Left lung (tissue), 10 donors: ENCODE results near the gene GBX1. TPM values are rescaled to one million over a fixed set of nuclear protein-coding genes. Genes with fewer than 3 reads are reported as not detected.

ENCODE experiments used
- ATAC-seq: fragments of 200-7000 bp; cut with Tn5 transposase; one replicate; pipeline ENCODE4 v1.9.1; 2020; ENCODE audit warnings: moderate library complexity
- DNase-seq, 4 donors: peaks; one replicate each; pipeline ENCODE4 v3.0.0-alpha.2; 2013 to 2020
- H3K27ac ChIP-seq, 2 donors: fragments of 200-600 bp; sonication (generic) in 1 of 2; one replicate each; pipeline versions ENCODE4 v1.5.0 to v1.8.0; 2020 to 2021
- H3K27me3 ChIP-seq, 2 donors: fragments of 200-600 bp; sonication (generic) in 1 of 2; one replicate each; pipeline versions ENCODE4 v1.5.0 to v1.8.0; 2020 to 2021
- H3K36me3 ChIP-seq, 2 donors: fragments of 200-600 bp; sonication (generic) in 1 of 2; one replicate each; pipeline versions ENCODE4 v1.5.0 to v1.8.0; 2020 to 2021
- H3K4me1 ChIP-seq, 2 donors: fragments of 200-600 bp; one replicate each; pipeline ENCODE4 v1.8.0; 2021
- H3K4me3 ChIP-seq, 2 donors: fragments of 200-600 bp; sonication (generic) in 1 of 2; one replicate each; pipeline versions ENCODE4 v1.5.0 to v1.8.0; 2020 to 2021; ENCODE audit warnings: mild to moderate bottlenecking in 1 of 2
- H3K9me3 ChIP-seq, 2 donors: fragments of 200-600 bp; sonication (generic) in 1 of 2; one replicate each; pipeline versions ENCODE4 v1.5.0 to v1.8.0; 2020 to 2021
- CTCF ChIP-seq, 2 donors: fragments of 200-600 bp; sonication (generic) in 1 of 2; IDR thresholded peaks; one replicate each; pipeline versions ENCODE4 v1.5.0 to v1.8.0; 2021; ENCODE audit warnings: antibody characterized with exemption in 2 of 2
- intact Hi-C, 2 donors: fragments of 100-400 bp; cut with DNase I; formaldehyde crosslinking; loops; one replicate each; pipeline versions ENCODE4 v1.11.2 to v1.14.2; 2022
- polyA plus RNA-seq, 6 donors: library from polyadenylated mRNA; unstranded; fragments of 120-200 nt; gene quantifications; one replicate each; pipeline ENCODE4 v1.2.1, GENCODE V29; 2013; ENCODE audit not compliant: insufficient read length in 6 of 6
- total RNA-seq, 2 donors: library from RNA; stranded (reverse); fragmentation: NEBNext Ultra II Directional; extraction: Animal tissue kit (Norgen Biotek cat#: 25700); gene quantifications; one replicate each; pipeline ENCODE4 v1.2.1, GENCODE V29; 2021
- donor health status: DM: no; HTN: yes; CAD: no.
- donor health status: DM: no; HTN: no; CAD: no.

GBX1 gene
- total and polyA plus RNA-seq, 8 donors = 0.24 to 0.42 (median 0.28) TPM; not detected in 5

- ATAC-seq (no peak), DNase-seq (no peak)
- Histone ChIP-seq H3K27ac (no peak overlapping the region), H3K4me1 (no peaks in the 10 kb centered on the region), H3K4me3 (no peak overlapping the region), H3K27me3 (peaks cover 0 to 72% of the 10 kb centered on the region in 2 donors), H3K9me3 (no peaks in the 10 kb centered on the region), H3K36me3 (no peaks in the 10 kb centered on the region)
- intact Hi-C loops = no loop called here
- TF ChIP-seq CTCF (IDR thresholded peaks at IDR 0.05) = no peak
Measured at GRCh38 chr7:151177310-151177709, 9.8 kb upstream of the GBX1 start.

- H3K4me3 ChIP-seq = no peak overlapping the region
- no peak for ATAC-seq
- no peaks in the 10 kb centered on the region for H3K9me3 ChIP-seq
- H3K36me3 ChIP-seq = no peaks in the 10 kb centered on the region
- DNase-seq = peak in 1 of 4 donors; percentile 55
- peaks cover 0 to 81% of the 10 kb centered on the region in 2 donors for H3K27me3 ChIP-seq
- intact Hi-C loops = no loop called here
- TF ChIP-seq CTCF (IDR thresholded peaks at IDR 0.05) = no peak
- H3K27ac ChIP-seq = no peak overlapping the region
- no peaks in the 10 kb centered on the region for H3K4me1 ChIP-seq
Measured at GRCh38 chr7:151176401-151176800, 8.9 kb upstream of the GBX1 start.

- H3K36me3 ChIP-seq = no peaks in the 10 kb centered on the region
- intact Hi-C loops = no loop called here
- H3K27me3 ChIP-seq = peaks cover 0 to 82% of the 10 kb centered on the region in 2 donors
- H3K4me1 ChIP-seq = no peaks in the 10 kb centered on the region
- H3K9me3 ChIP-seq = no peaks in the 10 kb centered on the region
- H3K27ac ChIP-seq = no peak overlapping the region
- H3K4me3 ChIP-seq = no peak overlapping the region
- no peak for ATAC-seq
- peak in 1 of 4 donors; percentile 72 for DNase-seq
- TF ChIP-seq CTCF (IDR thresholded peaks at IDR 0.05) = no peak
Measured at GRCh38 chr7:151175793-151176311, 8.4 kb upstream of the GBX1 start.

GRCh38 chr7:151175047-151175792 lies 7.7 kb upstream of the GBX1 start:
- Histone ChIP-seq H3K36me3 (no peaks in the 10 kb centered on the region), H3K27ac (no peak overlapping the region), H3K4me1 (no peaks in the 10 kb centered on the region), H3K9me3 (no peaks in the 10 kb centered on the region), H3K4me3 (no peak overlapping the region), H3K27me3 (peaks cover 0 to 86% of the 10 kb centered on the region in 2 donors)
- DNase-seq (no peak), ATAC-seq (no peak)
- intact Hi-C loops = no loop called here
- no peak for TF ChIP-seq CTCF (IDR thresholded peaks at IDR 0.05)

- Histone ChIP-seq H3K27me3 (peaks cover 6 to 94% of the 10 kb centered on the region in 2 donors), H3K27ac (no peak overlapping the region), H3K4me3 (no peak overlapping the region), H3K36me3 (no peaks in the 10 kb centered on the region), H3K4me1 (no peaks in the 10 kb centered on the region), H3K9me3 (no peaks in the 10 kb centered on the region)
- TF ChIP-seq CTCF (IDR thresholded peaks at IDR 0.05) = no peak
- DNase-seq (peak in 1 of 4 donors; percentile 32), ATAC-seq (peak; percentile 15)
- intact Hi-C loops = loop anchor here in 1 of 2 donors (5.0 kb wide), 1 partner anchor 47 kb away; no protein-coding TSS in a partner anchor
Measured at GRCh38 chr7:151174246-151175046, 7.0 kb upstream of the GBX1 start.
